WERI-Rb-1 (cell line): ENCODE results near the gene LITAF.
"Not testable (repeated sequence)": the region's sequence is repeated elsewhere in the genome, so short reads cannot be mapped to it uniquely, and the experiment has no call there.

ENCODE experiments used
- DNase-seq: peaks from one replicate; pipeline ENCODE4 v3.0.0-alpha.2; 2020
- H3K27ac ChIP-seq: fragments of 250-450 bp; sonication (Bioruptor Pico); 2 replicates; pipeline ENCODE4 v1.5.1; 2020; ENCODE audit warnings: mild to moderate bottlenecking, moderate library complexity
- H3K27me3 ChIP-seq: fragments of 250-450 bp; sonication (Bioruptor Pico); 2 replicates; pipeline ENCODE4 v1.5.1; 2021; ENCODE audit warnings: mild to moderate bottlenecking, low read depth, moderate library complexity; ENCODE audit not compliant: insufficient read depth, severe bottlenecking
- H3K36me3 ChIP-seq: fragments of 250-450 bp; sonication (Bioruptor Pico); 2 replicates; pipeline ENCODE4 v1.5.1; 2020; ENCODE audit warnings: mild to moderate bottlenecking, moderate library complexity
- H3K4me3 ChIP-seq: 2 replicates; pipeline ENCODE4 v1.5.1; 2011; ENCODE audit warnings: low read depth, mild to moderate bottlenecking, control low read depth, low read length
- H3K9me3 ChIP-seq: fragments of 250-450 bp; sonication (Bioruptor Pico); 2 replicates; pipeline ENCODE4 v1.5.1; 2021; ENCODE audit warnings: mild to moderate bottlenecking, moderate library complexity; ENCODE audit not compliant: severe bottlenecking
- TF ChIP-seq, protein P1 (sequence below): IDR thresholded peaks from 2 replicates; pipeline ENCODE4 v1.5.1; 2011; ENCODE audit warnings: low read depth, mild to moderate bottlenecking, control low read depth, inconsistent platforms, low read length

Gene LITAF

DNA sequence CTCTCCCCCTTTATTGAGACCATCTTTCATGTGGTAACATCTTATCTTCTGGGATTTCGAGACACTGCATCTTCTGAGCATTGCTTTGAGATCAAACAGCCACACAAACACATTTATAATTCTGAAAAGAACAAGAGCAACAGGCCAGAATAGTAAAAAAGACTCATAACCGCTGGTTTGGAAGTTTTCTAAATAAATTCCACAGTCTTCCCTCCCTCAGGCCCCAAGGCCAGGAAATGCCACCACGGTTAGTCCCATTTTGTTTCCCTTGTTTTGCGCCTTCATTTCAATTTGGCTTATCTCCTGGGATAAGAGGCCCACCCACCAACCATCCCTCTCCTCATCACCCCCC lies 25.3 kb downstream of the LITAF start:
- no peak for DNase-seq
- TF ChIP-seq, protein P1, sequence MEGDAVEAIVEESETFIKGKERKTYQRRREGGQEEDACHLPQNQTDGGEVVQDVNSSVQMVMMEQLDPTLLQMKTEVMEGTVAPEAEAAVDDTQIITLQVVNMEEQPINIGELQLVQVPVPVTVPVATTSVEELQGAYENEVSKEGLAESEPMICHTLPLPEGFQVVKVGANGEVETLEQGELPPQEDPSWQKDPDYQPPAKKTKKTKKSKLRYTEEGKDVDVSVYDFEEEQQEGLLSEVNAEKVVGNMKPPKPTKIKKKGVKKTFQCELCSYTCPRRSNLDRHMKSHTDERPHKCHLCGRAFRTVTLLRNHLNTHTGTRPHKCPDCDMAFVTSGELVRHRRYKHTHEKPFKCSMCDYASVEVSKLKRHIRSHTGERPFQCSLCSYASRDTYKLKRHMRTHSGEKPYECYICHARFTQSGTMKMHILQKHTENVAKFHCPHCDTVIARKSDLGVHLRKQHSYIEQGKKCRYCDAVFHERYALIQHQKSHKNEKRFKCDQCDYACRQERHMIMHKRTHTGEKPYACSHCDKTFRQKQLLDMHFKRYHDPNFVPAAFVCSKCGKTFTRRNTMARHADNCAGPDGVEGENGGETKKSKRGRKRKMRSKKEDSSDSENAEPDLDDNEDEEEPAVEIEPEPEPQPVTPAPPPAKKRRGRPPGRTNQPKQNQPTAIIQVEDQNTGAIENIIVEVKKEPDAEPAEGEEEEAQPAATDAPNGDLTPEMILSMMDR: no peak
- Histone ChIP-seq H3K36me3 (peaks cover under 1% of the 10 kb centered on the region), H3K27ac (no peak overlapping the region), H3K9me3 (peaks cover under 1% of the 10 kb centered on the region), H3K27me3 (no peaks in the 10 kb centered on the region), H3K4me3 (no peak overlapping the region)

DNA sequence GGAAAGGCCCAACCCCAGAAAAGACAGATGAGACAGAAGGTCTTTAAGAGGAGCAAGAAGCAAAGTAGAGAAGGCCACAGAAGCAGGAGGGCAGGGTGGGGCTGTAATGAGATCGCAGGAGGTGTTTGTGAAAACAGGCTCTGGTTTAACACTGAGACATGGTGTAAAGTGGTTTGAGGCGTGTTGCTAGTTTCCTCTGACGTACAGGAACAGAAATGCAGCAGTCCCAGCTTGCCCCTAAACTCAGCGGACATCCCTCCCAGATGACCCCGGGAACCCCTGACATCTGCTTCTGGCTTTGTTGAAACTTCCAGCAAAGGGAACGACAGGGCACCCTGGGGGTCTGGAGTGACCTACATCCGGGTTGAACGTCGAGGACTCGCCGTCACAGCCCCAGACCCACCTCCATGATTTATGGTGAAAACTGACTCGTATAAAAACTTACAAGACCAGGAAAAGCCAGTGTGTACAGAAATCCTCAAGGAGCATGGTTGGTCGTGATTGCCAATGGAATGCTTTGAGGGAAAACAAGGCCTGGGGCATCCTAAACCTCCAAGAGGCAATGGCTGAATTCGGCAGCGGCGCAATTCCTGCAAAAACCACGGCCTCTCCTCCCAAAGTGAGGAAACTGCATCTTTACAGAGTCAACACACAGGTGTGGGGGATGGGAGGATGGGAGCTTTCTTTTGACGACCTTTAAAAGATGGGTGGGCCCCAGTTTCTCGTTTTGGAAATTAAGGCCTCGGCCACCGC lies 25.8 kb downstream of the LITAF start:
- H3K36me3 ChIP-seq: peaks cover 6% of the 10 kb centered on the region
- DNase-seq: no peak
- H3K27ac ChIP-seq: peak overlapping the region; percentile 16; the same call in 1 of the 2 replicates
- TF ChIP-seq, protein P1: no peak
- H3K9me3 ChIP-seq: peaks cover 6% of the 10 kb centered on the region
- H3K27me3 ChIP-seq: no peaks in the 10 kb centered on the region
- H3K4me3 ChIP-seq: no peak overlapping the region

DNA sequence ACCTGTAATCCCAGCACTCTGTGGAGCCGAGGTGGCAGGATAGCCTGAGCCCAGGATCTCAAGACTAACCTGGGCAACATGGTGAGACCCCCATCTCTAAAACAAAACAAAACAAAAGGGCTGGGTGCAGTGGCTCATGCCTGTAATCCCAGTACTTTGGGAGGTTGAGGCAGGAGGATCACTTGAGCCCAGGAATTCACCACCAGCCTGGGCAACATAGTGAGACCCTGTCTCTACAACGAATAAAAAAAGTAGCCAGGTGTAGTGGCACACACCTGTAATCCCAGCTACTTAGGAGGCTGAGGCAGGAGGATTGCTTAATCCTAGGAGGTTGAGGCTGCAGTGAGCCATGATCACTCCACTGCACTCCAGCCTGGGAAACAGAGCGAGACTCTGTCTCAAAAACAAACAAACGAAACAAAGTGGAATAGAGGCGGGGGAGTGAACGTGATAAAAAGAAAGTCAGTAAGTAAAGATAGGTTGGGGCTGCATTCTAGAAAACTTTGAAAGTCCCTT lies 28.4 kb downstream of the LITAF start:
- not testable (repeated sequence) for H3K27me3 ChIP-seq, H3K9me3 ChIP-seq, DNase-seq, H3K4me3 ChIP-seq, H3K27ac ChIP-seq
- H3K36me3 ChIP-seq: peaks cover 16% of the 10 kb centered on the region

DNA sequence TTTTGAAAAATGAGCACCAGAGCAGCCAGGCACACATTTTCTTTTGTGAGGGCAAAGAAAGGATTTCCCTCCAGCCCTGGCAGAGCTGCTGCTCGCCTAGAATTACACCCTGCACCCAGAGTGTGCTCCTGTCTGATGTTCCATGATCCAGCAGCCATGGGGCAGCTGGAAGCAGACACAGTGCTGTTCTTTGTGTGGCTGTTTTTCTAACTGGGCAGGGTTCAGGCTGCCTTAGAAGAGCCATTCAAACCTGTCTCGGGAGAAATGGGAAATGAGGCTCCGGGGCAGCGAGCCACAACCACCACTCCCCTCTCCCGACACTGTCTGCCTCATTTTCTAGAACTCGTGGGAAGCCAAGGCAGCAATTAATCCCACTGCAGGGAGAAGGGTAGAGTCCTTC lies 28.9 kb downstream of the LITAF start:
- no peak for DNase-seq
- Histone ChIP-seq H3K27ac (no peak overlapping the region), H3K27me3 (no peaks in the 10 kb centered on the region), H3K9me3 (peaks cover 7% of the 10 kb centered on the region), H3K36me3 (peaks cover 16% of the 10 kb centered on the region), H3K4me3 (no peak overlapping the region)
- TF ChIP-seq, protein P1: no peak

DNA sequence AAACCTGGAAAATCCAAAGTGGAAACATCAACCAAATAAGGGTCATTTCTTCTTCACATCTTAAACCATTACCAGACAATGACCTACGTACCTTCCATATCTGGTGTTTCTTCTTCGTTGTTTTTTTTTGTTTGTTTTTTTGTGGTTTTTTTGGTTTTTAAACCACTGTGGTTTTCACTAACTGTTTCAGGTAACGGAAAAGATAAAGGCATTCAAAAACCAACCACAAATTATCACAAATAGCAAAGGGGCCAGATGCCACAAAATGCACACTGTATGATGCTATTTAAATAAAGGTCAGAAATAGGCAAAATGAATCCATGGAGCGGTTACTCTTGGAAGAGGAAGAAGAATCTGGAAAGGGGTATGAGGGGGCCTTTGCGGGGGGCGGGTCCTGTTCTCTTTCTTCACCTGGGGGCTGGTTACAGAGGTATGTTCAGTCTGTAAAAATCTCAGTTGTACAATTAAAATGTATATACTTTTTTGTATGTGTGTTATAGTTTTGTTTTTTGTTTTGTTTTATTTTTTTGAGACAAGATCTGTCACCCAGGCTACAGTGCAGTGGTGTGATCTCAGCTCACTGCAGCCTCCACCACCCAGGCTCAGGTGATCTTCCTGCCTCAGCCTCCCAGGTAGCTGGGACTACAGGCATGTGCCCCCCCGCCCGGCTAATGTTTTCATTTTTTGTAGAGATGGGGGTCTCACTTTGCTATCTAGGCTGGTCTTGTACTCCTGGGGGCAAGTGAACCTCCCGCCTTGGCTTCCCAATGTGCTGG lies 29.6 kb downstream of the LITAF start:
- Histone ChIP-seq H3K4me3 (no peak overlapping the region), H3K27ac (no peak overlapping the region), H3K9me3 (peaks cover 7% of the 10 kb centered on the region), H3K27me3 (no peaks in the 10 kb centered on the region), H3K36me3 (peaks cover 16% of the 10 kb centered on the region)
- DNase-seq: no peak
- TF ChIP-seq, protein P1: no peak

DNA sequence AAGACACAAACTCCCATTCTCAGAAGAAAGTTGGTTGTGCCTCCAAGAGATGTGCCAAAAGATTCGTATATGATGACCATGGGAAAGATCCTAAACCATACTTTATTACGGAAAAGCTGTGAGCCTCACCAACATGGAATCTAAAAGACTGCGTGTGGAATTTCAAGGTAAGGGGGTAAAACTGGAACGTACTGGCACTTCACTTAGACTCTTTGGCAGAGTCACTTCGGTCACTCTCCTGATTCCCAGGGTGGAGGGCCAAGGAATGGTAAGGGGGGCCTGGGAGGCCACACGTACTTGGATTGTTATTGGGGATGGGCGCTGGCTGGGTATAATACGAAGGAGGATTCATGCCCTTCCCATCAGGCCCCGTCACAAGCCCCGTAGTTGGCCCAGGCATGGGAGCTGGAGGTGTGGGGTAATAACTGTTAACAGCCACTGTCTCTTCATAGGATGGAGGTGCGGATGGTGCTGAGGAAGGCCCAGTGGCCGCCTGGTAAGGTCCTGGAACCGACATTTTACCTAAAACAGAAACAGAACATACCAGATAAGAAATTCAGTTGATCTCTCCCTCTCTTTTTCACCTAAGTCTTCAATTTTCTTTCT lies 30.4 kb downstream of the LITAF start:
- no peak for DNase-seq
- Histone ChIP-seq H3K4me3 (no peak overlapping the region), H3K9me3 (peaks cover 7% of the 10 kb centered on the region), H3K27ac (no peak overlapping the region), H3K36me3 (peaks cover 16% of the 10 kb centered on the region), H3K27me3 (no peaks in the 10 kb centered on the region)
- TF ChIP-seq, protein P1: no peak
